HepG2 (cell line): ENCODE measurements around the gene THUMPD1. TPM values are rescaled to one million over a fixed set of nuclear protein-coding genes. Genes with fewer than 3 reads are reported as not detected.
"Not testable (repeated sequence)": the region's sequence is repeated elsewhere in the genome, so short reads cannot be mapped to it uniquely, and the experiment has no call there.

ENCODE experiments used
- ATAC-seq: fragments of 200-7000 bp; cut with Tn5 transposase; 3 replicates; pipeline ENCODE4 v1.9.1; 2020; ENCODE audit warnings: mild to moderate bottlenecking, moderate library complexity
- BruUV-seq: library from RNA; stranded (reverse); fragments of 400-500 nt; replicated peaks from 2 replicates; lab custom pipeline; 2021; lab: Mats Ljungman, UMichigan
- CTCF ChIA-PET: fragments of 300-600 bp; formaldehyde crosslinking; extraction: SDS; loops from one replicate; lab custom pipeline; 2021; ENCODE audit warnings: low total read pairs, inconsistent platforms, low intra/inter-chr PET ratio; lab: Yijun Ruan, JAX
- POLR2A ChIA-PET: fragments of 350-600 bp; sonication (Branson Sonifier 250); formaldehyde crosslinking; loops from one replicate; lab custom pipeline; 2020; ENCODE audit warnings: antibody characterized with exemption, inconsistent platforms; lab: Yijun Ruan, JAX
- DNase-seq: peaks from one replicate; pipeline ENCODE4 v3.0.0-alpha.2; 2015; ENCODE audit warnings: low spot score
- FAIRE-seq: peaks from 3 replicates; lab custom pipeline; 2011; peaks lifted over from hg19 to GRCh38; lab: Jason Lieb, UNC
- H2AFZ ChIP-seq: one replicate; pipeline ENCODE4 v1.6.1; 2011; ENCODE audit warnings: low read length, inconsistent platforms
- H3K27ac ChIP-seq: fragments of 300-600 bp; 3 replicates; pipeline ENCODE4 v1.8.0; 2011; ENCODE audit warnings: mixed run types, mild to moderate bottlenecking, mixed read lengths, low read length, inconsistent platforms; ENCODE audit not compliant: insufficient read depth; ENCODE audit errors: extremely low read length
- H3K27me3 ChIP-seq, 2 experiments: fragments of 200-600 bp in 1 of 2; 2 replicates in 1 of 2; 3 replicates in 1 of 2; pipeline versions ENCODE4 v1.6.0 to v1.8.0; 2011; ENCODE audit warnings: low read length in 2 of 2, mild to moderate bottlenecking in 2 of 2, moderate library complexity in 2 of 2, inconsistent platforms in 1 of 2; ENCODE audit not compliant: insufficient read depth in 2 of 2, control insufficient read depth in 1 of 2
- H3K36me3 ChIP-seq, 2 experiments: fragments of 200-600 bp in 1 of 2; replicated peaks in 1 of 2; 2 replicates in 1 of 2; 3 replicates in 1 of 2; pipeline versions ENCODE4 v1.5.1 to v1.8.0; 2011; ENCODE audit warnings: low read length in 2 of 2, inconsistent platforms in 1 of 2; ENCODE audit not compliant: insufficient read depth in 2 of 2, control insufficient read depth in 1 of 2
- H3K4me1 ChIP-seq: 2 replicates; pipeline ENCODE4 v1.5.1; 2012; ENCODE audit warnings: low read length, inconsistent platforms; ENCODE audit not compliant: insufficient read depth
- H3K4me2 ChIP-seq: 2 replicates; pipeline ENCODE4 v1.6.0; 2011; ENCODE audit warnings: low read depth, low read length, inconsistent platforms
- H3K4me3 ChIP-seq, 3 experiments: fragments of 200-600 bp in 1 of 3; sonication (generic), shearing (Covaris generic) in 1 of 3; replicated peaks in 1 of 3; 2 replicates each; pipeline ENCODE4 v1.5.1; 2011 to 2016; ENCODE audit warnings: low read length in 3 of 3, inconsistent platforms in 2 of 3, low read depth in 2 of 3, mild to moderate bottlenecking in 2 of 3, control low read depth in 1 of 3, mixed read lengths in 1 of 3; ENCODE audit not compliant: insufficient read depth in 1 of 3
- H3K79me2 ChIP-seq: one replicate; pipeline ENCODE4 v1.6.1; 2011; ENCODE audit warnings: low read length, inconsistent platforms; ENCODE audit not compliant: insufficient read depth
- H3K9ac ChIP-seq: 2 replicates; pipeline ENCODE4 v1.6.0; 2011; ENCODE audit warnings: mild to moderate bottlenecking, low read depth, low read length, inconsistent platforms; ENCODE audit not compliant: insufficient read depth
- H3K9me3 ChIP-seq: 2 replicates; pipeline ENCODE4 v1.5.1; 2012; ENCODE audit warnings: mild to moderate bottlenecking, low read length
- H4K20me1 ChIP-seq: 2 replicates; pipeline ENCODE4 v1.6.0; 2011; ENCODE audit warnings: inconsistent platforms, mild to moderate bottlenecking, low read length, moderate library complexity; ENCODE audit not compliant: insufficient read depth
- BRCA1 ChIP-seq: sonication (generic); formaldehyde crosslinking; IDR thresholded peaks from 2 replicates; pipeline ENCODE4 v1.4.0; 2020; ENCODE audit warnings: missing genetic modification reagents
- CEBPB ChIP-seq: IDR thresholded peaks from 2 replicates; pipeline ENCODE4 v1.6.1; 2011; ENCODE audit warnings: low read depth, low read length, improper control_type of control experiment, borderline replicate concordance
- CREB1 ChIP-seq, 2 experiments: fragments of 450-650 bp in 1 of 2; IDR thresholded peaks; 2 replicates each; pipeline ENCODE4 v1.6.1; 2016 to 2017; ENCODE audit warnings: control low read depth in 1 of 2, mild to moderate bottlenecking in 1 of 2, missing compliant biosample characterization in 1 of 2, missing genetic modification characterization in 1 of 2
- HOXA9 ChIP-seq: sonication (generic); formaldehyde crosslinking; IDR thresholded peaks from 2 replicates; pipeline ENCODE4 v1.8.1; 2022; ENCODE audit warnings: missing genetic modification reagents, mild to moderate bottlenecking, moderate library complexity, borderline replicate concordance
- KLF16 ChIP-seq, 2 experiments: sonication (generic) in 1 of 2; formaldehyde crosslinking in 1 of 2; IDR thresholded peaks; 2 replicates each; pipeline versions ENCODE4 v1.6.1 to v1.8.0; 2016 to 2023; ENCODE audit warnings: missing genetic modification reagents in 2 of 2, missing compliant biosample characterization in 1 of 2
- PITX1 ChIP-seq: sonication (generic); formaldehyde crosslinking; IDR thresholded peaks from 2 replicates; pipeline ENCODE4 v1.5.1; 2020; ENCODE audit warnings: mild to moderate bottlenecking, missing genetic modification reagents
- RBFOX2 ChIP-seq: fragments of 200-400 bp; formaldehyde crosslinking; IDR thresholded peaks from 2 replicates; pipeline ENCODE4 v1.6.1; 2017; ENCODE audit warnings: low read depth, mild to moderate bottlenecking, low read length
- TEAD2 ChIP-seq: sonication (generic); formaldehyde crosslinking; IDR thresholded peaks from 2 replicates; pipeline ENCODE4 v1.9.0; 2021; ENCODE audit warnings: missing genetic modification reagents
- TEAD3 ChIP-seq: optimal IDR thresholded peaks from 2 replicates; pipeline ENCODE3; 2016; ENCODE audit warnings: borderline replicate concordance
- TP53 ChIP-seq: sonication (generic); formaldehyde crosslinking; conservative IDR thresholded peaks from 2 replicates; pipeline ENCODE4 v1.4.0; 2020; ENCODE audit warnings: missing genetic modification reagents
- ZMYM2 ChIP-seq: sonication (generic); formaldehyde crosslinking; IDR thresholded peaks from 2 replicates; pipeline ENCODE4 v1.8.0; 2022; ENCODE audit warnings: mild to moderate bottlenecking, missing genetic modification reagents
- ZNF274 ChIP-seq: sonication (generic); formaldehyde crosslinking; IDR thresholded peaks from 2 replicates; pipeline ENCODE4 v1.5.1; 2020; ENCODE audit warnings: mild to moderate bottlenecking, missing genetic modification reagents
- ZNF563 ChIP-seq: sonication (generic); formaldehyde crosslinking; IDR thresholded peaks from 2 replicates; pipeline ENCODE4 v1.8.0; 2022; ENCODE audit warnings: mild to moderate bottlenecking, moderate library complexity, missing genetic modification reagents
- ZSCAN29 ChIP-seq: sonication (generic); formaldehyde crosslinking; conservative IDR thresholded peaks from 2 replicates; pipeline ENCODE4 v1.4.0; 2020; ENCODE audit warnings: mild to moderate bottlenecking, missing genetic modification reagents
- ZSCAN9 ChIP-seq: IDR thresholded peaks from 2 replicates; pipeline ENCODE4 v1.6.1; 2016; ENCODE audit warnings: borderline replicate concordance
- WGBS: methylation state at CpG from one replicate; pipeline ENCODE4 v1.1.6; 2017; ENCODE audit warnings: low lambda C conversion rate; 5-methylcytosine and 5-hydroxymethylcytosine counted together
- in situ Hi-C: cut with HindIII; loops from 2 replicates; pipeline ENCODE4 v1.10.0; 2017; ENCODE audit warnings: low pct_unique_long_range_greater_than_20kb; ENCODE audit not compliant: extremely low pct_ligation_motif_present
- intact Hi-C: fragments of 100-400 bp; cut with micrococcal nuclease; formaldehyde crosslinking; loops from one replicate; pipeline ENCODE4 v1.10.0; 2022; ENCODE audit not compliant: unreplicated experiment
- polyA plus RNA-seq, 8 experiments: library from polyadenylated mRNA; depleted of rRNA in 3 of 8; stranded (reverse) in 7 of 8; unstranded in 1 of 8; fragments of >200 nt; fragmentation: Illumina TruSeq in 4 of 8; extraction: Trizol in 4 of 8; gene quantifications; 2 replicates each; pipeline versions ENCODE4 v1.2.1 to v1.2.3, GENCODE V29; 2011 to 2016; ENCODE audit warnings: low read depth in 4 of 8, missing spikeins in 1 of 8, mixed read lengths in 1 of 8; ENCODE audit not compliant: insufficient read depth in 1 of 8
- total RNA-seq, 5 experiments: library from RNA; depleted of rRNA; stranded (reverse); fragments of >200 nt; fragmentation: Illumina TruSeq; extraction: Trizol; gene quantifications; 2 replicates each; pipeline ENCODE4 v1.2.3, GENCODE V29; 2016; ENCODE audit warnings: low read depth in 1 of 5
- TF ChIP-seq, protein P1 (sequence below): sonication (generic); formaldehyde crosslinking; IDR thresholded peaks from 2 replicates; pipeline ENCODE4 v1.9.0; 2021; ENCODE audit warnings: missing genetic modification reagents, borderline replicate concordance

Gene THUMPD1
- total and polyA plus RNA-seq, 2 of the 13 experiments (the other 11 are each of a cell fraction or from before 2014, with no cell fraction given) = 22.7 to 69.1 TPM

- no peaks in the 10 kb centered on the region for H3K27me3 ChIP-seq
- no peak overlapping the region for H3K9ac ChIP-seq
- no peak overlapping the region for H3K27ac ChIP-seq
- peaks cover 24% of the 10 kb centered on the region for H3K4me1 ChIP-seq
- ChIA-PET POLR2A (no interaction called here), CTCF (no interaction called here)
- ATAC-seq = no peak
- no peaks in the 10 kb centered on the region for H3K79me2 ChIP-seq
- intact Hi-C loops = no loop called here
- H2AFZ ChIP-seq = no peak overlapping the region
- H3K9me3 ChIP-seq = peaks cover 9% of the 10 kb centered on the region
- no peak overlapping the region for H3K4me2 ChIP-seq
- no peaks in the 10 kb centered on the region for H3K36me3 ChIP-seq
- BruUV-seq = no TSS peak
- 91% methylated on average over 2 of the region's 2 CpGs for WGBS
- no peak for TF ChIP-seq ZSCAN29 (CRISPR knock-in tag)
- TF ChIP-seq ZNF563 (CRISPR knock-in tag) = no peak
- TF ChIP-seq RBFOX2 = no peak
- TF ChIP-seq CEBPB = no peak
- TF ChIP-seq TP53 (CRISPR knock-in tag) = no peak
- no peak for TF ChIP-seq ZMYM2 (CRISPR knock-in tag)
- TF ChIP-seq TEAD3 = no peak
- TF ChIP-seq, protein P1, sequence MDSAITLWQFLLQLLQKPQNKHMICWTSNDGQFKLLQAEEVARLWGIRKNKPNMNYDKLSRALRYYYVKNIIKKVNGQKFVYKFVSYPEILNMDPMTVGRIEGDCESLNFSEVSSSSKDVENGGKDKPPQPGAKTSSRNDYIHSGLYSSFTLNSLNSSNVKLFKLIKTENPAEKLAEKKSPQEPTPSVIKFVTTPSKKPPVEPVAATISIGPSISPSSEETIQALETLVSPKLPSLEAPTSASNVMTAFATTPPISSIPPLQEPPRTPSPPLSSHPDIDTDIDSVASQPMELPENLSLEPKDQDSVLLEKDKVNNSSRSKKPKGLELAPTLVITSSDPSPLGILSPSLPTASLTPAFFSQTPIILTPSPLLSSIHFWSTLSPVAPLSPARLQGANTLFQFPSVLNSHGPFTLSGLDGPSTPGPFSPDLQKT = no peak
- TF ChIP-seq PITX1 (CRISPR knock-in tag) = no peak
- TF ChIP-seq BRCA1 (CRISPR knock-in tag) = no peak
- no peak for TF ChIP-seq KLF16 (CRISPR knock-in tag; IDR thresholded peaks at IDR 0.05)
- no peak for TF ChIP-seq ZSCAN9 (CRISPR knock-in tag)
- TF ChIP-seq TEAD2 (CRISPR knock-in tag) = no peak
- TF ChIP-seq ZNF274 (CRISPR knock-in tag) = no peak
- TF ChIP-seq CREB1 (IDR thresholded peaks at IDR 0.05) = no peak
- no peak for TF ChIP-seq CREB1 (CRISPR knock-in tag; IDR thresholded peaks at IDR 0.05)
- no peak for TF ChIP-seq HOXA9
- FAIRE-seq = no peak
- H4K20me1 ChIP-seq = no peaks in the 10 kb centered on the region
- no peak for DNase-seq
- no peak overlapping the region for H3K4me3 ChIP-seq
- in situ Hi-C loops = no loop called here
Observed at GRCh38 chr16:20760346-20760745, 18.7 kb upstream of the THUMPD1 start.

DNA sequence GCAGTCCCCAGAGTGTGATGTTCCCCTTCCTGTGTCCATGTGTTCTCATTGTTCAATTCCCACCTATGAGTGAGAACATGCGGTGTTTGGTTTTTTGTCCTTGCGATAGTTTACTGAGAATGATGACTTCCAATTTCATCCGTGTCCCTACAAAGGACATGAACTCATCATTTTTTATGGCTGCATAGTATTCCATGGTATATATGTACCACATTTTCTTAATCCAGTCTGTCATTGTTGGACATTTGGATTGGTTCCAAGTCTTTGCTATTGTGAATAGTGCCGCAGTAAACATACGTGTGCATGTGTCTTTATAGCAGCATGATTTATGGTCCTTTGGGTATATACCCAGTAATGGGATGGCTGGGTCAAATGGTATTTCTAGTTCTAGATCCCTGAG is 14.2 kb upstream of the THUMPD1 start:
- intact Hi-C loops, H3K4me1 ChIP-seq, POLR2A ChIA-PET, in situ Hi-C loops, H2AFZ ChIP-seq, DNase-seq, FAIRE-seq, H3K9me3 ChIP-seq, H3K4me3 ChIP-seq, H4K20me1 ChIP-seq, H3K27me3 ChIP-seq, H3K27ac ChIP-seq, CTCF ChIA-PET, H3K36me3 ChIP-seq, ATAC-seq, H3K4me2 ChIP-seq, BruUV-seq, H3K9ac ChIP-seq, H3K79me2 ChIP-seq: not testable (repeated sequence)
- 92% methylated on average over 3 of the region's 5 CpGs for WGBS
